GM19193 (cell line): ENCODE data around the gene SLC39A11.

Source experiments
- POLR2A ChIP-seq: IDR thresholded peaks from 4 replicates; pipeline ENCODE4 v1.6.1; 2011; ENCODE audit not compliant: insufficient read depth, insufficient read length; ENCODE audit errors: extremely low read depth

The SLC39A11 gene

DNA sequence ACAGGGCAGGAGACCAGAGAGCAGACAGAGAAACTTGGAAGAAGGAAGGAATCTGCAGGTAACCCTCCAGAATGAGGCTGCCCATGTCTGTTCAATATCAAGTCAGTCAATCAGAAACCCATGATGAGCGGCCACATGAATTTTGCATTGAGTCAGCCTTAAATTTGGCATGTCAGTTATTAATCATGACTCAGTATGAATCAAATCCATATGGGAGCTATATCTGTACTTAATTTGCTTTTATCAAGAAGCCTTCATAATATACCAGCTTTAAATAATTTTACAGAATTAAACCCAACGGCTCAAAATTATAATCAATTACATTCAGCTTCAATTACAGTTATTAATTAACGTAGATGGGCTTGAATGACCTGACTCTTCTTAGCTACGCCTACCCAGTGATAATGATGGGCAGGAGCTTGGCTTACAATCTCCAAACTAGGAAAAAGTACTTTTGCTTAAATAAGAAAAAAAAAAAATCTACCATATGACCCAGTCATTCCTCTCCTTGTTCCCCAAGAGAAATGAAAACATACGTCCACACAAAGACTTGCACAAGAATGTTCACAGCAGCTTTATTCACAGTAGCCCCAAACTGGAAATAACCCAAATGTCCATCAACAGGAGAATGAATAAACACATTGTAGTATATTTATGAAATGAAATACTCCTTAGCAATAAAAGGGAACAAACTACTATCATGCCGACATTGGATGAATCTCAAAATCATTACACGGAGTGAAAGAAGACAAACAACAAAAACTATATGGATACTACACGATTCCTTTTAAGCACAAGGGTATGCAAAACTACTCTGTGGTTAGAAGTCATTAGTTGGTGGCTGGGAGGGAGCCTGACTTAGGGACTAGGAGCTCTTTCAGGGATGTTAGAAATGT, 48.6 kb downstream of the SLC39A11 start:
- no peak for TF ChIP-seq POLR2A

DNA sequence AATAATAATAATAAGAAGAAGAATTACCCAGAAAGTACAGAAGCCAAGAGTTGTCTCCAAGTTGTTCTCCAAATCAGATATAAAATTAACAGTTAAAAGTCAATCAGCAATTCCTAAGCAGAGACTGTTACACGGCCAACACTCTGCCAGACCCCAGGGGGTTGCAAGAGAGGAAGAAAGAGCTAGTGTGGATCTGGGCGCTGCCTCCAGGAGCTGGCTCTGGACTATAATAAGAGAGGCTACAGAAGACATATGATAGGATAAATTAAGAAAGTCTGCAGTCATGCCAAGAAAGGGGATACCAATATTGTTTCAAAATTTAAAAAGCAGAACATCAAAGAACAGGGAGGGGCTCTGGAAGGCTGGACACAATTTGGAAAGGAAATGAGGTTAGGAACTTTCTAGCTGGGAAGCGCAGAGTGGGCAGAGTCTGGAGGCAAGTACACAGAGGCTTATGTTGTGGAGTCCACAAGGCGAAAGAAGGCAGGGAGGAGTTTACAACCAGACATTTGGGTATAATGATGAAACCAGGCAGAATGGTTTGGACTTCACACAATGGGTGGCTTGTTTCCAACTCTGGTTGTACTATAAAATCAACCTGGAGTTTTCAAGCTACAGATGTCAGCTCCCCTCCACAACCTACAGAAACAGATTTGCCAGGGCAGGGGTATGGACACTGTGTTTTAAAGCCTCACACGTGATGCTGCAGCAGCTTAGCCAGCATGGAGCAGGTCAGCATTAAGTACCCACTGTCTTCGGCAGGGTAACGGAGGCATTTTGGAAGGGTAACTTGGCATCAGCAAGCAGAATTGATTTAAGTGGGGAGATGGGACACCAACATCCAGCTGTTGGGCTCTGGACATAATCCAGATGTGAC, 49.4 kb downstream of the SLC39A11 start:
- no peak for TF ChIP-seq POLR2A

DNA sequence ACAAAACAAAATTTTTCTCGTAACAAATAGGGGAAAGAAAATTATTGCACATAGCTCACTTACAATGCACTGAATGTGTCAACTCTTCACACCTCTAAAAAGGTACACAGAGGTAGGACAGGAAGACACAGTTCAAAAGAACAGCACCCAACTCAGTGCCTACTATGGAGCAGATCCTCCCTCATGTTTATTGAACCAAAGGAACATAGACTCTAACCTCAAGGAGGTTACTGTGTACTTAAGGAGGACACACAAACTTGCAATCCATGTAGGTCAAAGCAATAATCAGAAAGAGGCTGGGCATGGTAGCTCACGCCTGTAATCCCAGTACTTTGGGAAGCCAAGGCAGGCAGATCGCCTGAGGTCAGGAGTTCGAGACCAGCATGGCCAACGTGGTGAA, 50.3 kb downstream of the SLC39A11 start:
- no peak for TF ChIP-seq POLR2A

DNA sequence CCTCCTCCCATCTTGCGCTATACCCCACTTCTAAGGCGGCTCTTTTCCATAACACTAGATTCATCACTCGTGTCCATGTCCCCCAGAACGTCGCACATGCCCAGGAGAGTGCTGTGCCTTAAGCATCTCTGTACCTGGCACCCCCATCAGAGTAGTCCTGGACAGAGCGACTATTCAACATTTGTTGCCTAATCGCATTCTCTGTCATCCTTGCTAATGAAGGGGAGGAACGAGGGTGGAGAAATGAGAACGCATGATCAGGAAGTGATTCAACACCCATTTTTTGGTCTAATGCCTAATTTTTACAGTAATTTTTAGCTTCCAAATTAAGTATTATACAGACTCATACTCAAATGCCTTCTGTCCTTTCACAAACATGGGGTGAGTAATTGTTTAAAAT, 53.2 kb downstream of the SLC39A11 start:
- no peak for TF ChIP-seq POLR2A

DNA sequence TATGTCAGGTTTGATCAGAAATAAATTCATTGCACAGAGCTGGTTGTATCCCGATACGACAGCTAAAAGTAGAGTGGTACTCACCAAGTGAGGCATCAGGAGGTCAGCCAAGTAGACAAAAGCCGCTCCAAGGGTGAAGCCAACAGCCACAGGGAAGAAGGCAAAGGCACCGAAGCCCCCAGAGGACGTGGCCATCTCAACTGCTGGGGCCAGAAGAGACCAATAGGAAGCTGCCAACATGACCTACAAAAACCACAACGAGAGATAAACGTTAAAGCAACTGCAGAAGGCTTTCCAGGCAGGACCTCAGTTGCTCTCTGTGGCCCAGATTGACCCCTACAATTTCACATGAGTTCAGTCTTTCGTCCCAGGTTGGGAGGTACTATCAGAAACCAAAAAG, 61.0 kb downstream of the SLC39A11 start:
- TF ChIP-seq POLR2A, result no peak

DNA sequence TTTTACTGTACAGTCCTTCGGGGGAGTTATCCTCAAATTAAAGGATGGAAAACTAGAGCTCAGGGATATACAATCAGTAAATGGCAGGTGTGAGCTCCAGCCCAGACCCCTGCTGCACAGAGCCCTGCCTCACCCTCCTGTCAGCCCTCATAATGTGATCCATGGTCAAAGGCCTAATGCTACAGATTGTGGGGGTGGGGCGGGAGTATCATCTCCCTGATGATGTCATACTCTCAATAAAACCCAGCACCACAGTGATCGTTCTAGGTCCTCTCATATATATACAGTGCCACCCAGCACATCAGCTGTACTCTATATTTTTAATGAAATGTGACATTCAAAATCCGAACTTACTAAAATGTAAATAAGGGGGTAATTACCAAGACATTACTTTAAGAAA, 61.5 kb downstream of the SLC39A11 start:
- TF ChIP-seq POLR2A, result no peak

DNA sequence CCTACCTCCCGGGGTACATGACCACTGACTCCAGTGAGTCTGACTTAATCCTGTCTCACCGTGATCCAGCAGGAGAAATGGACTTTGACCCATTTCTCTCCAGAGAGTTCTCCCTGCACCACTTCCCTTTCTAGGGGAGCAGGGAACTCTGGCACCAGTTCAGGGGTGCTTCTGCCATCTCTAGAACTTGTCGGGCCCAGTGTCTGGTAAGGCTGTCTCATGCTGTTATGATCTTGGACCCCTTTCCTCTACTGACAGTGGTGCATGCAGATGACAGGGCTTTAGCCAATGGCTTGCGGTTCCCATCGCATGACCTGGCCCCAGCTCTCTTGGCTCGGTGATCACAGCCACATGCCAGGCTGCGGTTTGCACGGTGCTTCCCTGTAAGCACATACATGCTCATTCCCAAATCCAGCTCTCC, 62.0 kb downstream of the SLC39A11 start:
- TF ChIP-seq POLR2A, result no peak

DNA sequence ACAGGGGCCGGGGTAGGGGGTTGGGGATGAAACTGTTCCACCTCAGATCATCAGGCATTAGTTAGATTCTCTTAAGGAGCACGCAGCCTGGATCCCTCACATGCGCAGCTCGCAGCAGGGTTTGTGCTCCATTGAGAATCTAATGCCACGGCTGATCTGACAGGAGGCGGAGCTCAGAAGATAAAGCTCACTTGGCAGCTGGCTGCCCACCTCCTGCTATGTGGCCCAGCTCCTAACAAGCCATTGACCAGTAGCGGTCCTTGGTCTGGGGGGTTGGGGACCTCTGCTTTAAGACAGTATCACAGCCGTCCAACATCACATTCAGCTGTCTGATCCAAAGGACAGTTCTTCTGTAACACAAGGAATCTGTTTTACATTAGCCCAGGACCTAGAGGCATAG, 62.5 kb downstream of the SLC39A11 start:
- no peak for TF ChIP-seq POLR2A

DNA sequence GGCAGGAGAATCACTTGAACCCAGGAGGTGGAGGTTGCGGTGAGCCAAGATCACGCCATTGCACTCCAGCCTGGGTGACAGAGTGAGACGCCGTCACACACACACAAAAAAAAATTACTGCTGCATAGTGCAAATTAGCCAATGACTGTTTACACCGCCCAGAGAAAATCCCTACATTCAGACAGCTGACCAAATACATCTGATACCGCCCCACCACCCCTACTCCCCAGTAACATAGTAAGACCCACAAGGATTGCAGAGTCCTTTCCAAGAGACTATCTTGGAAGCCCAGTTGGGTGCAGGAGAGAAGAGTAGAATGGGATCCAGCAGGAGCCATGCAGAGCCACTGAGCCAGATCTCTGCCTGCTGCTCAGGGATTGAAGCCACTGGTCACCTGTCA, 63.5 kb downstream of the SLC39A11 start:
- TF ChIP-seq POLR2A, result no peak

DNA sequence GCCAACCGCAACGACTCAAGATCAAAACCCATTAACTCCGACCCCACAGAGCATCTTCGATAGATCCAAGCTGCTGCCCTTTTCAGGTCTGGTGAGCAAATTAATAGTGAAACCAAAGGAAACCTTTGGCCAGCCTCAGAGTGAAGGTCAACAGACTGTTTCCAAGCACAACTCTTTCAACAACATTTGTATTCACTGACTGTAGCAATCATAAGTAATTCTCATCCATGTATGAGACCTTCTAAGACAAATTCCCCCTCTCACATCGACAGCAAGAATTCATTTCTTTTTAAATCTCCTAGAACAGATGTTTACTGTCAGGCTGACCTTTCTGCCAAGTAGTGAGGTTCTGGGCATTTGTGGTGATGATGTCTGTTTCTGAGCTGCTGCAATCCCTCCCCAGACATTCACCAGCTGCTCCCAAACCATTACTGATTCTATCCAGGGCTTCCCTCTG, 64.2 kb downstream of the SLC39A11 start:
- TF ChIP-seq POLR2A, result no peak

DNA sequence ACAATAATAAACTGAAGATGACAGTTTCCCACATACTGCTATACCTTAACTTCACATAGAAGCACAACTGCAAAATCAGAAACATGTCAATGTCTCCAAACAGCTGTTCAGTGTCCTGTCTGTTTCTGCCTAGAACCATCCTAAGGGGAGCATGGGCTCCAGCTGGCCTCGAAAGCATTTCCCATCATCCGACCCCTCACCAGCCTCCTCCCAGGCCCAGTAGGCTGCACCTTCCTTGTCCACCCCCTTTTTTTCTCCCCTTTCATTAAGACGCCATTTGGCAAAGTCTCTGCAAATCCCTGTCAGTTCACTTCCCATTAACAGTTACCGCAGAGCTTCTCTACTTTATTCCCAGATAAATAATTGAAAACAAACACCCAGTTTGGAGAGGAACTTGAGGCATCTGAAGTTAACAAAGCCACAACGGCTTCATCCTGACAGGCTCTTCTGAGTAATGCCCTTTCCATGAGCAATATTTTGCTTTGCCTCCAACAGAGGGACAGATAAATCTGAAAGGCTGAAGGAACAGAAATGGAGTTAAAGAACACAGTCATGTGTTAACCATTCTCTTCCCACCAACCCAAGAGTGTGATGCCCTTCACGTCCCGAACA, 65.3 kb downstream of the SLC39A11 start:
- no peak for TF ChIP-seq POLR2A

DNA sequence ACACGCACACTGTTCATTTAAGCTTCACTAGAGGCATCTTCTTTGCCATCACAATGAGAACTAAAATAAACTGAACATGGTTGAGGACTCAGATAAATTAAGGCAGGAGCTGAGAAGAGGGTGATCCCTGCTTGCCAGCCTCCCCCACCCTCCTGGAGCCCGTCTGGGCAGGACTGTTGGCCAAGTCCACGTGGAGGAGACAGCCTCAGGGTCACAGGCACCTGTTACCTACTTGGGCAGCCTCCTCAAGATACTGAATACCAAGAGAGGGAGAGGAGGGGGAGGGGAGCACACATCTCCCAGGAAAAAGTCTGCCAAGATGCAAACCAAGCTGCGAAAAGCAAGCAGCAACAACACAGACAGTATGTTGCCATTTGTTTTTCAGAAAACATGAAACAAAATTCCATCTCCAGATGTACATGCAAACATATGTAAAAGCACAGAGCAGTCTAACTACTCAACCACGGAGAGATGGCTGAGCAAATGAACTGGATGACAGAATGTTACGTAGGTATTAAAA, 67.4 kb downstream of the SLC39A11 start:
- TF ChIP-seq POLR2A, result no peak

DNA sequence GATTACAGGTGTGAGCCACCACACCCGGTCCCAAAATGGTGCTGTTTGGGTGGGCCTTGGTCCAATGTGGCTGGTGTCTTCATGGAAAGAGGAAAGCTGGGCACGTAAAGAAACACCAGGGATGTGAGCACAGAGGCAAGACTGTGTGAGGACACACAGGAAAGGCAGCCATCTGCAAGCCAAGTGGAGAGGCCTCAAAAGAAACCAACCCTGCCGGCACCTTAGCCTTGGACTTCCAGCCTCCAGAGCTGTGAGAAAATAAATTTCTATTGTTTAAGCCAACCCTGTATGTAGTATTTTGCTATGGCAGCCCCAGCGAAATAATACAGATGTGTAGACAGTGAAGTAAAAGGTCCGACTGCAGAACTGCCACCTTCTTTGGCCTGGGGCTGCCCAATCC, 68.7 kb downstream of the SLC39A11 start:
- TF ChIP-seq POLR2A, result no peak

DNA sequence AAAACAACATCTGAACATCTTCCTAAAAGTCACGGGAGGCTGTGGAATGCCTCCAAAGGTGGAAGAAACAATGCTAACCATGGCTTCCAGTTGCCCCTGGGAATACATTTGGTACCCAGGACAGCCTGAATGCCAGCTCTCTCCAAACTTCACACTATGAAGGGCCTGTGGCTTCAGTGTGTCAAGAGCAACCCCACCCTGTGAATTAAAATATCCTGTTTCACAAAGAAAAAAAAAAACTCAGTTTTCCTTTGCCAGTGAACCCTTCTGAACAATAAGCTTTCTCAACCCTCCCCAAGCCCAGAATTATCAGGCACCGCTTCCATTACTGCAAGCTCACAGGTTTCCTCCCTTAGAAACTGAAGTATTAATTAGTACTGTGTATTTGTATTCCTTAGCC, 69.8 kb downstream of the SLC39A11 start:
- TF ChIP-seq POLR2A, result no peak

DNA sequence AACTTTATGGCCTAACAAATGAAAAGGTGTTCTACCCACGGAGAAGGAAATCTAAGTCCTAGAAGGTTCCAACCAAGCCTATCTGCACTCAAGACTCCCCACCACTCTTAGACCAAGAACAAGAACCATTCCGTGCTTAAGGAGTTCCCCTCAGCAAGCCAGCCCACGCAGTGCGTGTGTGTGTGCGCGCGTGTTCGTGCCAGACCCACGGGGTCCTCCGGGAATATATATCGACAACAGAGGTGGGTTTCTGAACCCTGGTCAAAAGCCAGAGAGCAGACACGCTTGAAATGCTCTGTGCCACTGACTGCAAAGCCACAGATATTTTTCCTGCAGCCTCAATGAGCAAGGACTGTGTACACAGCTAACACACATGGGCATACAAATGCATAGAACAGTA, 70.7 kb downstream of the SLC39A11 start:
- TF ChIP-seq POLR2A, result no peak
